ENCODE results near the gene SLC15A4.
A peak's percentile ranks its signal among the peaks of the same experiment; 100 is the strongest.

Gene SLC15A4

GRCh38 chr12:128823216-128823915 is 392 bp downstream of the SLC15A4 start:
- Histone ChIP-seq H3K27me3 (ENCODE audit: insufficient read depth, low read depth, severe bottlenecking) (no peaks in the 10 kb centered on the region), H3K9me3 (ENCODE audit: severe bottlenecking) (no peaks in the 10 kb centered on the region), H3K36me3 (peaks cover 21% of the 10 kb centered on the region), H3K4me3 (ENCODE audit: low read depth, low read length) (peak overlapping the region; percentile 83), H3K27ac (peak overlapping the region; percentile 93)
- DNase-seq, result peak; percentile 48
- TF ChIP-seq CTCF (IDR thresholded peaks at IDR 0.05; ENCODE audit: low read depth, low read length), result no peak

- Histone ChIP-seq H3K9me3 (ENCODE audit: severe bottlenecking) (no peaks in the 10 kb centered on the region), H3K4me3 (ENCODE audit: low read depth, low read length) (no peak overlapping the region), H3K36me3 (peaks cover 21% of the 10 kb centered on the region), H3K27me3 (ENCODE audit: insufficient read depth, low read depth, severe bottlenecking) (no peaks in the 10 kb centered on the region), H3K27ac (no peak overlapping the region)
- DNase-seq, result no peak
- TF ChIP-seq CTCF (IDR thresholded peaks at IDR 0.05; ENCODE audit: low read depth, low read length), result no peak
Measured at GRCh38 chr12:128820723-128821432, 2.9 kb downstream of the SLC15A4 start.

- H3K9me3 ChIP-seq (ENCODE audit: severe bottlenecking), result no peaks in the 10 kb centered on the region
- DNase-seq, result no peak
- no peaks in the 10 kb centered on the region for H3K27me3 ChIP-seq (ENCODE audit: insufficient read depth, low read depth, severe bottlenecking)
- H3K36me3 ChIP-seq, result peaks cover 25% of the 10 kb centered on the region
- TF ChIP-seq CTCF (IDR thresholded peaks at IDR 0.05; ENCODE audit: low read depth, low read length), result no peak
- no peak overlapping the region for H3K27ac ChIP-seq
- no peak overlapping the region for H3K4me3 ChIP-seq (ENCODE audit: low read depth, low read length)
Measured at GRCh38 chr12:128820253-128820652, 3.5 kb downstream of the SLC15A4 start.

GRCh38 chr12:128819293-128820144 is 4.2 kb downstream of the SLC15A4 start:
- TF ChIP-seq CTCF (IDR thresholded peaks at IDR 0.05; ENCODE audit: low read depth, low read length), result no peak
- H3K36me3 ChIP-seq, result peaks cover 26% of the 10 kb centered on the region
- H3K27me3 ChIP-seq (ENCODE audit: insufficient read depth, low read depth, severe bottlenecking), result no peaks in the 10 kb centered on the region
- no peak overlapping the region for H3K27ac ChIP-seq
- H3K9me3 ChIP-seq (ENCODE audit: severe bottlenecking), result no peaks in the 10 kb centered on the region
- no peak overlapping the region for H3K4me3 ChIP-seq (ENCODE audit: low read depth, low read length)
- DNase-seq, result peak; percentile 60

GRCh38 chr12:128818065-128819022 is 5.4 kb downstream of the SLC15A4 start:
- no peaks in the 10 kb centered on the region for H3K27me3 ChIP-seq (ENCODE audit: insufficient read depth, low read depth, severe bottlenecking)
- H3K4me3 ChIP-seq (ENCODE audit: low read depth, low read length), result no peak overlapping the region
- H3K36me3 ChIP-seq, result peaks cover 31% of the 10 kb centered on the region
- H3K9me3 ChIP-seq (ENCODE audit: severe bottlenecking), result no peaks in the 10 kb centered on the region
- TF ChIP-seq CTCF (IDR thresholded peaks at IDR 0.05; ENCODE audit: low read depth, low read length), result no peak
- no peak overlapping the region for H3K27ac ChIP-seq
- DNase-seq, result no peak
